SK-N-DZ (cell line): ENCODE measurements around the gene PRDM16.

Experiments
- DNase-seq: peaks from one replicate; pipeline ENCODE4 v3.0.0-alpha.2; 2015; ENCODE audit warnings: low spot score

The PRDM16 gene

DNA sequence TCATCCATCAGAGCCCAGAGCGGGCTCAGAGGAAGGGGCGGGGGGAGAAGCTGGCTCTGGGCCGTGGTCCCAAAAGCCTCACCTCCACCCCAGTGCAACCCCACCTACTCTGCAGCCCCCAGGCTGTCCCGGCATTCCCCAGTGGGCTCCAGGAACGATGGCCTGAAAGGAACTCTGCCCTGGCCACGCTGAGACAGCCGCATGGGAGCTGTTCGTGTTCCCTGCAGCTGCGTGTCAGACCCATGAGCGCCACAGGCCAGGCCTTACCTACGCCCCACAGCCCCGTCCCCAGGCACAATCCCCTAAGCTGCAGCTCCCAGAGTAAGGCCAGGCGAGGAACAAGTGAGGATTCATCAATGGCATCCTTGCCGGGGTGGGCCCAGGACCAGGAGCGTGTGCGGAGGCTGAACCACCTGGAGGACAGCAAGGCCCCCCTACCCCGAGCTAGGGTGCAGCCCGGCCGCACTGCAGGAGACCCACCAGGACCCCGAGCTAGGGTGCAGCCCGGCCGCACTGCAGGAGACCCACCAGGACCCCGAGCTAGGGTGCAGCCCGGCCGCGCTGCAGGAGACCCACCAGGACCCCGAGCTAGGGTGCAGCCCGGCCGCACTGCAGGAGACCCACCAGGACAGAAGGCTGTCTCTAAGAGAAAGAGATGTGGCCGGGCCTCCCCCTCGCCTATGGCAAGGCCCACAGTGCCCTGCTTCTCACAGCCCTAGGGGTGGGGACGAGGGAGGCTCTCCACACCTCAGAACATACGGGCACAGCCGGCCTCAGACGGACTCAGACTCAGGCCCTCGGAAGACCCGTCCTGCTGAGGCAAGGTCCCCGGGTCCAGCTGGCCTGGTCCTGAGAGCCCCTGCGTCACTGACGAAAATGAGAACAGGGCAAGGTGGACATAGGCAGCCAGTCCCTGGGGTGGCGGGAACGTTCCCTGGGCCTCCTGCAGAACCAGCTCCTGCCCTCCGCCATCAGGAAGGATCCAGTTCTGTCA, 359.0 kb downstream of the PRDM16 start:
- no peak for DNase-seq

DNA sequence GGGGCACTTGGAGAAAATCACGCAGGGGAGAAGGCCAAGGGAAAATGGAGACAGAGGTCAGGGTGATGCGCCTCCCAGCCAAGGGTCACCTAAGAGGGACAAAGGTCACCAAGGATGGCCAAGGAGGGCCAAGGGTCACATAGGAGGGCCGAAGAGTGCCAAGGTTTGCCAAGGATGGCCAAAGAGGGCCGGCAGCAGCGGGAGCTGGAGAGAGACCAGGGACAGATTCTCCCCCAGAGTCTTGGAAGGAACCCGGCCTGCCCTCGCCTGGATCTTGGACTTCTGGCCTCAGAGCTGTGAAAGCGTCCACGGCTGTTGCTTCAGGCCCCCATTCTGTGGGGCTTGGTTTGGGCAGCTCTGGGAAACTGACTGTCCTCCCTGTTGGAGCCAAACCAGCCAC, 359.9 kb downstream of the PRDM16 start:
- DNase-seq: no peak

GRCh38 chr1:3429320-3429719, 360.3 kb downstream of the PRDM16 start:
- no peak for DNase-seq

- DNase-seq: no peak
Measured at GRCh38 chr1:3429766-3430165, 360.8 kb downstream of the PRDM16 start.

DNA sequence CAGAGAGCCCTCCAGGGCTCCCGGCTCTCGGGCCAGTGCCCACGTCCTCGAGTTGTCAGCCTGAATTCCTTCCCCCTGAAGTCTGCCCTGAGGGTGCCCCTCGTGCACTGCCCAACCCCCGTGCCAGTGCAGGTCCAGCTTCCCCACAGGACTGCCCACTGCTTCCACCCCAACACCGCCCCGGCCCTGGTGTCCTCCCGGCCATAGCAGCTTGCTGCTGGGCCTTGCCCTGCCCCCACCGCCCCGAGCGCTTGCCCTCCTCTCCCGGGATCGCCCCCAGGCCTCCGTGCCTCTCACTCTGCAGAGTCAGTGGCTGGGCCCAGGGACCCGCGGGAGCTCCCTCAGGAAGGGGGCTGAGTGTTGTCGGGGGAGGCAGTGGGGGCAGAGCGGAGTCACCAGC, 361.4 kb downstream of the PRDM16 start:
- no peak for DNase-seq

GRCh38 chr1:3430820-3431219, 361.8 kb downstream of the PRDM16 start:
- DNase-seq: no peak

DNA sequence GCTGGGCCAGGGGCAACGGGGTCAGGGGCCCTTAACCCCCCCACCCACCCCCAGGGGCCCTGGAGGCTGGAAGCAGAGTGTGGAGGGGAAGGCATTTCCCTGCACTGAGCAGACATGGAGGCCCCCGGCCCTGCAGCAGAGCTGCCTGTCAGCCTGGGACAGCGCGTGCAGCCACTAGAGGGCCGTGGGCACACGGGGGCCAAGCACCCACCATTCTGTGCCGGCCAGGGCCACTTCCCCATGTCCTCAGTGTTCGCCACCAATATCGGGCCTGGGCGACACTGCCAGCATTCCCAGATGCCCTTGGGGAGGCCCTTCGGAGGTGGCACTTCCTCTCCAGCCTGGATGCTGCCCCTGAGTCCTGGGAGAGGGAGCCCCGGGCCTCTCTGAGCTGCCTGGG, 362.3 kb downstream of the PRDM16 start:
- DNase-seq: no peak

DNA sequence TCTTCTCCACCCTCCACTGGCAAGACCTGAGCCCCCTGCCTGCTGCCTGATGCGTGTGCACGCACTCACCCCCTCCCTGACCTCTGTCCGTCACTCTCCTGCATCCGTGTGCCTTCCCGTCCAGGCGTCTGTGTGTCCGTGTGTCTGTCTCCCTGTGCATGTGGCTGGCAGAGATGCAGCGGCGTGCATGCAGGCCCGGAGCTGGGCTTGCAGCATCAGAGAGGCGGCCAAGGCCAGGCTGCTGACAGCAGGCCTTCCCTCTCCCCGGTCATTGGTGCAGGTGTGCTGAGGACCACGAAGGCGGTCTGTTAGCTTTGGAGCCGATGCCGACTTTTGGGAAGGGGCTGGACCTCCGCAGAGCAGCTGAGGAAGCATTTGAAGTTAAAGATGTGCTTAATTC, 362.7 kb downstream of the PRDM16 start:
- no peak for DNase-seq

DNA sequence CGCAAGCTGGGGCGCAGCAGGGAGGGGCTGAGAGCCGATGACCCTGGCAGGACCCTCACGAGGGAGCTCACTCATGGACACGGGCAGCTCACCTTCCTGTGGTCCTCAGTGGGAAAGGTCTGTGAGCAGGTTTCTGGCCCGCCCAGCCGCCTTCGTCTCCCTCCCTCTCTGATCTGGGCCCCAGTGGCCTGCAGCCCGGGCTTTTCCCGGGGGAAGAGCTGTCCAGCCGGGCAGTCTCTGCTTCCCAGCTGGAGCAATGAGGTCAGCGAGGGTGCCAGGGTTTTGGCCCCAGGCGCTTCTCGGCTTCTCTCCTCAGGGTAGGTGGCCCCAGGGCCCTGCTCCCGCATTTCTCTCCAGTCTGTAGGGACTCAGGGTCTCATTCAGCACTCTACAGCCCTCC, 363.3 kb downstream of the PRDM16 start:
- no peak for DNase-seq

DNA sequence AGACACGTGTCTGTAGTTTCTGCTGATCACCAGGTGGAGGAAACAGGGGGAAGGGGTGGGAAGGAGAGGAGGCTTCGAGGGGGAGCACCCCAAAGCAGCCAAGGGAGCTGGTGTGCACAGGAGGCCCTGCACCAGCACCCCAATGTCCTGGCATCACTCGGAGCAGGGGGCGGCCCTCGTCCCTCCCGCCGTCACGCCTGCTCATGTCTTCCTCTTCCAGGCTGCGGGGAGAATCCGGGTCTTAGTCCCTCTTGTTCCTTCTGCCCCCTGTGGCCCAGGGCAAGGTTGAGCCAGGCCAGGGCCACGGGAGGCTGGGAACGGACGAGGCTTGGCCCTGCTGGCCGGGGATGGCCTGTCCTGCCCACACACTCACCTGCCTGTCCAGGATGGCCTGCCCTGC, 364.1 kb downstream of the PRDM16 start:
- DNase-seq: no peak

- DNase-seq: no peak
Measured at GRCh38 chr1:3433596-3434320, 364.8 kb downstream of the PRDM16 start.

GRCh38 chr1:3434406-3435110, 365.6 kb downstream of the PRDM16 start:
- no peak for DNase-seq

GRCh38 chr1:3435666-3436065, 366.7 kb downstream of the PRDM16 start:
- no peak for DNase-seq

DNA sequence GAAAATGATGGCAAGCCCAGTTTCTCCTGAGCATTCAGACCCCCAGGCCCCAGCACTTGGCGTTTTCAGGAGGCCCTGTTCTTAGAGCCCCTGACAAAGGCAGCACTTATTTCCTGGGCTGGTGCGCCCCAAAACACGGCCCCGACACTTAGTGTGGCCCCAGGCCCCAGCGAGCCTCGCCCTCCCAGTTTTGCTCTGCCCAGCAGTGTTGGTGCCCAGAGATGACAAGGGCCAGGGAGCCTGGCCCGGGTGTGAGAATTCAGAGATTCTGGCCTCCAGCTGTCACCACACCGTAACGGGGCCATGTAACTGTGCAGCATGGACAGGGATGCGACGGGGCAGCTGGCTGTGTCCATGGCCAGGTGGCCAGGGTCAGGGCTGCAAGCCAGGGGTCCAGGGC, 367.4 kb downstream of the PRDM16 start:
- DNase-seq: no peak

- no peak for DNase-seq
Measured at GRCh38 chr1:3436901-3437300, 367.9 kb downstream of the PRDM16 start.

GRCh38 chr1:3438661-3439180, 369.7 kb downstream of the PRDM16 start:
- DNase-seq: no peak

- DNase-seq: no peak
Measured at GRCh38 chr1:3439346-3440299, 370.6 kb downstream of the PRDM16 start.

DNA sequence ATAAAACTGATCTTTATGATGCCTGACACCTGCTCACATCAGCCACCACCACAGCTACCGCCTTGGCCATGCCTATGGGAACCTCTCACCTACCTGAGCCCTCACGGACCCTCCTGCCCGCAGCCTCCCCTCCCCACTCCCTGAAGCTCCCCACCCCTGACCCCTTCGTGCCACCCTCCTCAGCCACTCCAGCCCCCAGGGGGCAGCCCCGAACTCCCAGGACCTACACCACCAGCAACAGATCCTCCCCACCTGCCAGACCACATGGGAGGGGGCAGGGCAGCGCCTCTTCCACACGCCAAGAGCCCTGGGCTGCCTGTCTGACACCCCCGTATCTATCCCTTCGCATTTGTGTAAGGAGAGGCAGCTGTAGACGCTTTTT, 371.3 kb downstream of the PRDM16 start:
- DNase-seq: no peak

DNA sequence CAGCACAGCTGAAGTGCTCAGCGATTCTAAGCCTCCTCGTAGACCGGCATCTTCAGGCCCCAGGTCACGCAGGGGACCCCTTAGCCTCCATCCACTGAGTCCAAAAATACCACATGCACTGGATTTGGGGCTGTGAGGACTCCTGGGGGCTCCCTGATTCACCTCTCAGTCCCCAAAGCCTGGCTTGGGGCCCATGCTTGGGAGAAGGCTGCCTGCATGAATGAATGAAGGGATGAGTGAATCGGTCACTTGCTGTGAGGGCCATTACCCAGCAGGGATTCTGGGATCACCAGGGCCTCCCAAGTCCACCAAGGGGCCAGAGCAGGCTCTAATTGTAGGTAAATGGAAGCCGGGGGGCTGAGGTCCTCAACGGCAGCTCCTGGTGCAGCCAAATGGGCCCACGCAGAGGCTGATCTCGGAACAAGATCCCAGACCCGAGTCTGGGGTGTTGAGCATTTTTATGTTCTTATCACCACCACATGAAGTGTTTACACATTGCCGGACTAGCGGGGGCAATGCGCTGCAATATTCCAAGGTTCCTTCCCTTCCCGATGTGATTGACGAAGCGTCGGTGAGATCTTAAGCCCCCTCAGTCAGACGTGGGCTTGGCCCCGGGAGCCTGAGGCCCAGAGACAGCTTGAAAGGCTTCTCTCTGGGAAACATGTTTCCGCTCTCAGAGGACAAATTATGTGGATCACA, 371.9 kb downstream of the PRDM16 start:
- DNase-seq: no peak

DNA sequence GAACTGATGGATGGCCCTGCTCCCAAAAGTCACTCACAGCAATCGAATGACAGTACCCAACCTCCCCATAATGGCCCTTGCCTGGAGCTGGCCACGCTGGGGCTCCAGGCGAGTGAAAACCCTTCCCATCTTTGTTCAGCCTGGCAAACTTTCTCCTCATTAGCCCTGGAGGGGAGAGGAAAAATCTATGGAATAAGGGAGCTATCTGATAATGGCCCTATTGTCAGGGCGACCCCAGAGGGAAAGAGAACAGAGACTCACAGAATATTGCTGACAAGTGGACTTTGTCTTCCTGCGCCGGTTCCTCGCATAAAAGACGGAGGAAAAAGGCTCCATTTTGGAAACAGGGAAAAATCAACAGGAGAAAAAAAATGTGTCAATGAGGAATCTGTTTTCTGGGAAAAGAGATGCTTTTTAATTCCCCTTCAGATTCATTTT, 372.4 kb downstream of the PRDM16 start:
- no peak for DNase-seq
